Body of pancreas (tissue), 2 donors: ENCODE measurements around the gene SRD5A1. TPM values are rescaled to one million over a fixed set of nuclear protein-coding genes. Genes with fewer than 3 reads are reported as not detected.

Experiments
- total RNA-seq, 2 donors: library from RNA; depleted of rRNA; stranded (reverse); fragments of >200 nt; gene quantifications; one replicate each; pipeline ENCODE4 v1.1.0, GENCODE V29; 2016

The SRD5A1 gene
- total RNA-seq, 2 donors from 2014 or later, result 1.6 to 4.2 TPM

Other genes with a start within 250 kb of the SRD5A1 start
- gene UBE2QL1, start 184.6 kb upstream of the SRD5A1 start, total RNA-seq, result under 1 TPM; 0.33 to 0.78 TPM
- gene NSUN2, start 396 bp upstream of the SRD5A1 start, total RNA-seq, result 10 to 100 TPM; 35.0 to 45.8 TPM
- gene TENT4A, start 80.0 kb downstream of the SRD5A1 start, total RNA-seq, result 10 to 100 TPM; 11.9 to 27.7 TPM